NK-92 (cell line): ENCODE measurements around the gene UROS.

ENCODE experiments used
- DNase-seq: peaks from one replicate; lab custom pipeline; 2025; ENCODE audit not compliant: unreplicated experiment; lab: John Stamatoyannopoulos, UW

UROS gene

GRCh38 chr10:125768219-125768855, 54.7 kb downstream of the UROS start:
- DNase-seq = no peak

GRCh38 chr10:125766511-125766910, 56.5 kb downstream of the UROS start:
- no peak for DNase-seq

- DNase-seq = no peak
These were observed 57.2 kb downstream of the UROS start for GRCh38 chr10:125765835-125766234.

GRCh38 chr10:125762692-125763648, 60.1 kb downstream of the UROS start:
- DNase-seq = no peak

GRCh38 chr10:125761961-125762360, 61.1 kb downstream of the UROS start:
- no peak for DNase-seq

- DNase-seq = no peak
These were observed 65.3 kb downstream of the UROS start for GRCh38 chr10:125757742-125758141.

GRCh38 chr10:125756853-125757487, 66.1 kb downstream of the UROS start:
- DNase-seq = no peak

- no peak for DNase-seq
These were observed 66.9 kb downstream of the UROS start for GRCh38 chr10:125756196-125756595.

GRCh38 chr10:125747417-125747816, 75.6 kb downstream of the UROS start:
- no peak for DNase-seq

- DNase-seq = no peak
These were observed 78.1 kb downstream of the UROS start for GRCh38 chr10:125744909-125745308.

- no peak for DNase-seq
These were observed 80.6 kb downstream of the UROS start for GRCh38 chr10:125742465-125742864.

- DNase-seq = no peak
These were observed 82.9 kb downstream of the UROS start for GRCh38 chr10:125739994-125740679.
